ENCODE measurements around the gene TMEM139.

Gene TMEM139

GRCh38 chr7:143284591-143285469 lies at the start of gene TMEM139:
TMEM139 (plus strand) TSS chr7:143284958; CDS start chr7:143285958, 1,000 bp downstream.
- no peak for DNase-seq (ENCODE audit: low read depth)

- no peak for DNase-seq (ENCODE audit: low read depth)
Measured at GRCh38 chr7:143235561-143235960, 49.2 kb upstream of the TMEM139 start.

DNA sequence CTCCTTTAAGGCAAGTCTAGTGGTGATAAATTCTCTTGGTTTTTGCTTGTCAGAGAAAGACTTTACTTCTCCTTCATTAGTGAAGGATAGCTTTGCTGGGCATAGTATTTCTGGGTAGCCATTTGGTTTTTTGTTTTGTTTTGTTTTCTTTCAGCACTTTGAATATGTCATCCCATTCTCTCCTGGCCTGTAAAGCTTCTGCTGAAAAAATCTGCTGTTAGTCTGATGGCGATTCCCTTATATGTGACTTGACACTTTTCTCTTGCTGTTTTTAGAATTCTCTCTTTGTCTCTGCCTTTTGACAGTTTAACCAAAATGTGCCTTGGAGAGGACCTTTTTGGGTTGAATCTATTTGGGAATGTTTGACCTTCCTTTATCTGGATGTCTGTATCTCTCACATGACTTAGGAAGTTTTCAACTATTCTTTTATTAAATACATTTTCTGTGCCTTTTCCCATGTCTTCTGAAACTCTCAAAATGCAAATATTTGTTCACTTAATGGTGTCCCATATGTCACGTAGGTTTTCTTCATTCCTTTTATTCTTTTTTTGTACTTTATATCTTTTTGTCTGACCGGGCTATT lies 48.3 kb upstream of the TMEM139 start:
- DNase-seq (ENCODE audit: low read depth): no peak

DNA sequence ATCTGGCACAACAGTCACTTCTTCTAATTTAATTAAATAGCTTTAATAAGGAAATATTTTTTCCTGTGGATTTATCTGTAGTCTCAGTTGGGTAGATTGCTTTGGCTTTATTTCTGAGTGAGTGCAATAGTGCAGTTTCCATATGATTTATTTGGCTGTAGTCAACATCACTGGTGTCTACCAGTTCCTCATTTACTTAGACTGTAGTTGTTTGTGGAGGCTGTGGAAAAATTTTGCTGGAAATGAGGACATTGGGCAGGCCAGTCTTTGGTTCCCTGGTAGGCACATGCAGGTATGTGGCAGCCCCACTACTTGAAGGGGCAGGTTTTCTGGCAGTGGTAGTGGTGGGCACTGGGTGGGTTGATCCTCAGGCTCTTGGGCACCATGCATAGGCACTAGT lies 47.4 kb upstream of the TMEM139 start:
- no peak for DNase-seq (ENCODE audit: low read depth)

- peak; percentile 28 for DNase-seq (ENCODE audit: low read depth)
Measured at GRCh38 chr7:143238289-143238980, 46.3 kb upstream of the TMEM139 start.

- DNase-seq (ENCODE audit: low read depth): peak; percentile 75
Measured at GRCh38 chr7:143239813-143240212, 44.9 kb upstream of the TMEM139 start.

DNA sequence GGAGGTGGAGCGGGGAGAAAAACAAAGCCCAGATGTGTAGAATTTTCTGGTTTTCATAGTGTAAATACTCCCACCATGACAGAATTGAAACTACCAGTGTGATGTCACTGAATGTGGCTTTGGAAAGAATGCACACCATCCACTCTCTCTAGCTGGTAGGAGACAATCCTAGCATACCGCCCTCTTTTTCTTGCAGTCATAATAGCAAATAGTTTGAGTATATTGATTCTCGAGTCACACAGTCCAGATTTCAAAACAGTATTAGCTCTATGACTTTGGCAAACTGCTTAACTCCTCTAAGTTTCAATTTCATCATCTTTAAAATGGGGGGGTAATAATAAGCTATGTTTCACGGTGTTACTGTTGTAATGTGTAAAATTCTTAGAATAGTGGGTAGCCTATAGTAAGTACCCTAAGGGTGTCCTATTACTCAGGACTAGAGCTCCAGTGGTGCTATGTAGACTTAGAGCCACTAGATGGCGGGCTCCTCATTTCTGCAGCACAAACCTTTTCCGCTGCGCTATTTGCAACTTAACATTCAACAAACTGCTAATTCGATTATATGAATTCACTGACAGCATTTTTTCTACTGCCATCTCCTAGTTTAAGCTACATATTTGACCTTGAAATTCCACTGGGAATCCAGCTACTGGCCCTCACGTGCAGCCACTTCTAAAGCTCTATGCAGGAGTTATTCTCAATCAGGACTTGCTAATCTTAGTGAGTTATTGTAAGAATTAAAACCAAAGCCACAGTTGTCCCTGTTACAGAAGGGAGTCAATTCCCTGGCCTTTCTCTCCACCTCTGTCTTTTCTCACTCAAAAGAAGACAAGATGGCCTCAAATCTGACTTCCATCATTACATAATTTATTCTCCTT lies 44.2 kb upstream of the TMEM139 start:
- DNase-seq (ENCODE audit: low read depth): peak; percentile 92

DNA sequence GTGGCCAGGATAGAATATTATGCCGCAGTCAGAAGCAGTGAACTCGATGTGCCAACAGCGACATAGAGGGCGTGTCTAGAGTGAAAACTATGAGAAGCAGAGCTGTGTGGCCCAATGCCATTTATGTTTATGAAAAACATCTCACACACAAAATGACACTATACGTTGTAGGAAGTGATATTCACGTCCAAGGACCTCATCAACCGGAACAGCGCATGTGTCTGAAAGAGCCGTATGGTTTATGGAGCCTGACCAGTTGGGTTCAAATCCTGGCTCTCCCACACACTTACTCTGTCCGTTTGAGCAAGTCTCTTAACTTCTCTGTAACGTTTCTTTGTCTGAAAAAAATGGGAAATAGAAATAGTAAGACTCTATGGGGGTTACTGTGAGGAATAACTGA lies 42.5 kb upstream of the TMEM139 start:
- no peak for DNase-seq (ENCODE audit: low read depth)

- no peak for DNase-seq (ENCODE audit: low read depth)
Measured at GRCh38 chr7:143243111-143243510, 41.6 kb upstream of the TMEM139 start.

GRCh38 chr7:143243614-143244013 lies 41.1 kb upstream of the TMEM139 start:
- DNase-seq (ENCODE audit: low read depth): no peak

GRCh38 chr7:143244321-143244720 lies 40.4 kb upstream of the TMEM139 start:
- DNase-seq (ENCODE audit: low read depth): no peak

GRCh38 chr7:143245123-143245522 lies 39.6 kb upstream of the TMEM139 start:
- peak; percentile 73 for DNase-seq (ENCODE audit: low read depth)

- DNase-seq (ENCODE audit: low read depth): no peak
Measured at GRCh38 chr7:143247372-143247771, 37.4 kb upstream of the TMEM139 start.

GRCh38 chr7:143248761-143249354 lies 35.9 kb upstream of the TMEM139 start:
- DNase-seq (ENCODE audit: low read depth): peak; percentile 62

GRCh38 chr7:143250199-143250598 lies 34.6 kb upstream of the TMEM139 start:
- DNase-seq (ENCODE audit: low read depth): no peak

DNA sequence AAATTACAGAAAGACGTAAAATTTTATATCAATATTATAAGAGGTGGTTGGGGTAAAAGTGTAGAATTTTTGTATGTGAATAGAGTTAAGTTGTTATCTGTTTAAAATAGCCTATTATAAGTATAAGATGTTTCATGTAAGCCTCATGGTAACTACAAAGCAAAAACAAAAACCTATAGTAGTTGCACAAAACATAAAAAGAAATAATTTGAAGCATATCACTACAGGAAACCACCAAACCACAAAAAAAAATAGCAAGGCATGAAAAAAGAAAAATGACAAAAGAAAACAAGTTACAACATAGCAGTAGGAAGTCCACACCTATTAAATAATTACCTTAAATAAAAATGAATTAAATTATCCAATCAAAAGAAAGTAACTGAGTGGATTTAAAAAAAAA lies 33.9 kb upstream of the TMEM139 start:
- DNase-seq (ENCODE audit: low read depth): no peak

- DNase-seq (ENCODE audit: low read depth): no peak
Measured at GRCh38 chr7:143252006-143252405, 32.8 kb upstream of the TMEM139 start.

- DNase-seq (ENCODE audit: low read depth): peak; percentile 55
Measured at GRCh38 chr7:143255564-143255963, 29.2 kb upstream of the TMEM139 start.

- no peak for DNase-seq (ENCODE audit: low read depth)
Measured at GRCh38 chr7:143256325-143256724, 28.4 kb upstream of the TMEM139 start.

DNA sequence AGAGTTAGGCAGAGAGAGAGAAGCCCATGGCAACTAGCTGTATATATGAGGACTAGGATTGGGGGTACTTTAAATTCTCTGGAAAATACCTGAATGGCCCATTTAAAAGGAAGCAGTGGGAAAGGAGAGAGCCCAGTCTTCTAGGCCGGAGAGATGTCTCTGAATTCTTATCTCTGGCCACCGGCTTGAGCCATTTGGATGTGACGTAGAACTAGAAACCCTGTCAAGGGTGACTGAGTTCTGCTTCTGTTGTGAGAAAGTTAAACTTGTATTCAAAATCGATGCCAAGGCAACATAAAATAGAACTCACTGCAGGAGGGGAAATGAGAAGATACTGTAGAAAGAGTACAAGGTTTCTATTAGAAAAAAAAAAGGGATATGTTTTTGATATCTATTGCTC lies 27.8 kb upstream of the TMEM139 start:
- no peak for DNase-seq (ENCODE audit: low read depth)

GRCh38 chr7:143257501-143257900 lies 27.3 kb upstream of the TMEM139 start:
- no peak for DNase-seq (ENCODE audit: low read depth)

DNA sequence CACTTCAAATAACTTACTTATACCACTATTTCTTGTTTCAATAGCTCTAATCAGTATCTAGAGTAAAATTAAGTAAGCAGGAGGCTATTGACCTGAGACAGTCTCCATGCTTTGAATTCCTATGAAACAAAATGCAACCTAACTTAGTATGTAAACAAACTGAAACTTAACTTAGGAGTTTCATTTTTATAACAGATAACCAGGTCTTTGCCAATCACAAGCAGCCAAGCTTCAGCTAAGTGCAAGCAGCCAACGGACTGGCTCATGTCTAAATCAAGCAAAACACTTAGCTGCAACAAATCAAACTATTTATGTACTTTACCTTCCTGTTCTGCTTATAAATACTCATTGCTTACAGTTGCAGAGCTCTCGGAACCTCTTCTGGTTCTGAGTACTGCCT lies 25.9 kb upstream of the TMEM139 start:
- peak; percentile 61 for DNase-seq (ENCODE audit: low read depth)
